HL-60 (cell line): ENCODE results near the gene SMIM1.
A peak's percentile ranks its signal among the peaks of the same experiment; 100 is the strongest.
"Not testable (repeated sequence)": the region's sequence is repeated elsewhere in the genome, so short reads cannot be mapped to it uniquely, and the experiment has no call there.

Experiments used
- DNase-seq, 2 experiments: peaks; one replicate each; pipeline ENCODE4 v3.0.0-alpha.2; 2010 to 2020; ENCODE audit warnings: low read depth in 1 of 2, low spot score in 1 of 2
- H3K27ac ChIP-seq: fragments of 250-450 bp; sonication (Bioruptor Pico); replicated peaks from 2 replicates; pipeline ENCODE4 v1.5.1; 2020; ENCODE audit warnings: mild to moderate bottlenecking, moderate library complexity
- H3K27me3 ChIP-seq: fragments of 250-450 bp; sonication (Bioruptor Pico); 2 replicates; pipeline ENCODE4 v1.5.1; 2021; ENCODE audit warnings: mild to moderate bottlenecking, moderate library complexity; ENCODE audit not compliant: insufficient read depth, poor library complexity, severe bottlenecking
- H3K4me3 ChIP-seq: replicated peaks from 2 replicates; pipeline ENCODE4 v1.5.1; 2011; ENCODE audit warnings: mild to moderate bottlenecking, control low read depth, low read length; ENCODE audit not compliant: insufficient read depth
- GABPA ChIP-seq: IDR thresholded peaks from 2 replicates; pipeline ENCODE4 v1.6.1; 2012; ENCODE audit warnings: low read depth
- POLR2AphosphoS5 ChIP-seq: IDR thresholded peaks from 2 replicates; pipeline ENCODE4 v1.6.1; 2012; ENCODE audit warnings: low read depth
- REST ChIP-seq: IDR thresholded peaks from 2 replicates; pipeline ENCODE4 v1.6.1; 2012; ENCODE audit warnings: low read depth; ENCODE audit not compliant: insufficient replicate concordance
- SPI1 ChIP-seq: IDR thresholded peaks from 2 replicates; pipeline ENCODE4 v1.6.1; 2012; ENCODE audit warnings: low read depth, mild to moderate bottlenecking, borderline replicate concordance
- long read RNA-seq: library from polyadenylated mRNA; unstranded; transcript quantifications from one replicate; pipeline ENCODE4 v2.0.0, GENCODE V29; 2020
- TF ChIP-seq, protein P1 (sequence below): IDR thresholded peaks from one replicate; pipeline ENCODE4 v1.5.1; 2011; ENCODE audit warnings: low read length, control low read depth, inconsistent platforms; ENCODE audit not compliant: insufficient read depth

SMIM1 gene
- long read RNA-seq = 0 reads

- DNase-seq = no peak
- no peak within 1 kb of the TSS for H3K27ac ChIP-seq
Observed at GRCh38 chr1:3772715-3773571, at the start of gene SMIM1. Gene SMIM1, plus strand, starts transcription at chr1:3772749. Its CDS starts 2,625 bp downstream, at chr1:3775374.

DNA sequence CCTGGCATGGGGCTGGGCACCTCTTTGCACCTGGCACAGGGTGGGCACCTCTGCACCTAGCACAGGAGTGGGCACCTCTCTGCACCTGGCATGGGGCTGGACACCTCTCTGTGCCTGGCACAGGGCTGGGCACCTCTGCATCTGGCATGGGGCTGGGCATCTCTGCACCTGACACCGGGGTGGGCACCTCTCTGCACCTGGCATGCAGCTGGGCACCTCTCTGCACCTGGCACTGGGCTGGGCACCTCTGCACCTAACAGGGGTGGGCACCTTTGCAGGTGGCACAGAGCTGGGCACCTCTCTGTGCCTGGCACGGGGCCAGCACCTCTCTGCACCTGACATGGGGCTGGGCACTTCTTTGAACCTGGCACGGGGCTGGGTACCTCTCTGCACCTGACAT is 49.7 kb upstream of the SMIM1 start:
- Histone ChIP-seq H3K27ac (no peak overlapping the region), H3K4me3 (no peak overlapping the region), H3K27me3 (peaks cover under 1% of the 10 kb centered on the region)
- no peak for DNase-seq
- TF ChIP-seq POLR2AphosphoS5 (no peak), GABPA (no peak), REST (no peak), SPI1 (no peak)
- TF ChIP-seq, protein P1, sequence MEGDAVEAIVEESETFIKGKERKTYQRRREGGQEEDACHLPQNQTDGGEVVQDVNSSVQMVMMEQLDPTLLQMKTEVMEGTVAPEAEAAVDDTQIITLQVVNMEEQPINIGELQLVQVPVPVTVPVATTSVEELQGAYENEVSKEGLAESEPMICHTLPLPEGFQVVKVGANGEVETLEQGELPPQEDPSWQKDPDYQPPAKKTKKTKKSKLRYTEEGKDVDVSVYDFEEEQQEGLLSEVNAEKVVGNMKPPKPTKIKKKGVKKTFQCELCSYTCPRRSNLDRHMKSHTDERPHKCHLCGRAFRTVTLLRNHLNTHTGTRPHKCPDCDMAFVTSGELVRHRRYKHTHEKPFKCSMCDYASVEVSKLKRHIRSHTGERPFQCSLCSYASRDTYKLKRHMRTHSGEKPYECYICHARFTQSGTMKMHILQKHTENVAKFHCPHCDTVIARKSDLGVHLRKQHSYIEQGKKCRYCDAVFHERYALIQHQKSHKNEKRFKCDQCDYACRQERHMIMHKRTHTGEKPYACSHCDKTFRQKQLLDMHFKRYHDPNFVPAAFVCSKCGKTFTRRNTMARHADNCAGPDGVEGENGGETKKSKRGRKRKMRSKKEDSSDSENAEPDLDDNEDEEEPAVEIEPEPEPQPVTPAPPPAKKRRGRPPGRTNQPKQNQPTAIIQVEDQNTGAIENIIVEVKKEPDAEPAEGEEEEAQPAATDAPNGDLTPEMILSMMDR = no peak

More at GRCh38 chr1:3772715-3773571, at the start of gene SMIM1:
- peak within 1 kb of the TSS; percentile 24 for H3K4me3 ChIP-seq
- TF ChIP-seq POLR2AphosphoS5 = no peak
- no peak for TF ChIP-seq GABPA
- TF ChIP-seq, protein P1 = no peak
- TF ChIP-seq REST = no peak
- TF ChIP-seq SPI1 = no peak
- peaks cover 6% of the 10 kb centered on the region for H3K27me3 ChIP-seq

GRCh38 chr1:3724416-3725030 is 48.0 kb upstream of the SMIM1 start:
- peak; percentile 49 to 53 for DNase-seq
- not testable (repeated sequence) for H3K27me3 ChIP-seq, H3K27ac ChIP-seq, H3K4me3 ChIP-seq
- TF ChIP-seq, protein P1 = peak; percentile 94
